ENCODE data around the gene MED12L.
"Not testable (repeated sequence)": the region's sequence is repeated elsewhere in the genome, so short reads cannot be mapped to it uniquely, and the experiment has no call there.

Gene MED12L

DNA sequence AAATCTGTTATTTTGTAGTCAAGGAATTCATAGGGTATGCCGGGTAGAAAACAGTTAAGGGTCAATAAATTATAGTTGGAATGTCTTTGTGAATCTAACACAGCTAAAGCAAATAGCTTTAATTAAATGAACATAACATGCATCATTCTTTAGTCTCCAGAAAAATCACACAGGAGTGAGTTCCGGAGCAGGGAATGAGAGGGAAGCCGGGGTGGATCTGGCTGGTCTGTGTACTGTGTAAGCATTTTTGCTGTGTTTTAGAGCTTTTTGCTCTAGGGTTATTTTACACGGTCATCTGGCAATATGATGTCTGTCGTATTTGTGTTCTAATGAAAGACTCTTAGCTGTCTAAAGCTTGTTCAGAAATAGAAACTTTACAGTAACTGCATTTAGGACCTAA is 57.5 kb downstream of the MED12L start:
- DNase-seq, result no peak

- no peak for DNase-seq
Measured at GRCh38 chr3:151144016-151144415, 58.6 kb downstream of the MED12L start.

DNA sequence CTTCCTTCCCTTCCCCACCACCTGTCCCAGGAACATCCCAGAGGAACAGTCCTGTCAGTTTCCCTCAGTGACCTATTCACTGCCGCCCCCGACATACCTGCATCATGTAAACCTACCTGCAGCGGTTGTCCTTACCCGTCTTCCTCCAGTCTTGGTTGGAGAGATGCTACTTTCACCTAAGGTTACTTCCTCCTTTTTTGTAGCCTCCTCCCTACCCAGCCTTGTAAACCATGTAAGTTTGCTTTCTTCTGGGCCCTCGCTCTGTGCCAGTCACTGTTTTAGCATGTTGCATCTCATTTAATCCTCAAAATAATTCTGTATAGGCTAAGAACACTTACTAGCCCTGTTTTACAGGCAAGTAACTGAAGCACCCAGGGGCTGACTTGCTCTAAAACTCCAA is 59.3 kb downstream of the MED12L start:
- DNase-seq, result no peak

- DNase-seq, result no peak
Measured at GRCh38 chr3:151145713-151146070, 60.2 kb downstream of the MED12L start.

DNA sequence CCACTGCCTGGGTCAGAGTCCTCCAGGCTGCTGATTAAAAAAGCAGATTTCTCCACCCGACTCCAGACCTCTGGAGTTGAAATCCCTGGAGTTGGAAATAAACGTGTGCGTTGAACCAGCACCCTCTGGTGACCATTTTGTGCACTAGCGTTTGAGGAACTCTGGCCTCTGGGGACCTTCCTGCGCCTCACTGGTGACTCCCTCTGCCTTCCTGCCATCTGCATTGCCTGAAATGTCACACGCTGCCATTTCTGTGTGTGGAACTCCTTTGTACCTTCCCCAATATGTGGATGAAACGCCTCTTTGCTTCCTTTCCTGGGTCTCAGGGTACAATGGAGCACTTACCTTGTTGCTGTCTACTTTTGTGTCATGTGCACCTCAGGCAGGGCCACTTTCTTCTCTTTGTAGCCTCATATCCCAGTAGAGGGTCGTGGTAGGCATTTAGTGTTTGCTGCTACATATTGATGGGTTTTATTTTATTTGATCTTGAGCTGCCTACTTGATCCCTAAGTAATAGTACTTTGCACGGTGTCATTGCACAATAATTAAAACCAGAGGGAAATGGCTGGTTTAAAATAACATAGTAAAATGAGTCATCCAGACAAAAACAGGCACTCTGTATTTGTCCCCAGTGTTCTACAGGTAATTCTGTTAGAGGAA is 60.7 kb downstream of the MED12L start:
- peak; percentile 35 for DNase-seq

- DNase-seq, result no peak
Measured at GRCh38 chr3:151146731-151147091, 61.2 kb downstream of the MED12L start.

DNA sequence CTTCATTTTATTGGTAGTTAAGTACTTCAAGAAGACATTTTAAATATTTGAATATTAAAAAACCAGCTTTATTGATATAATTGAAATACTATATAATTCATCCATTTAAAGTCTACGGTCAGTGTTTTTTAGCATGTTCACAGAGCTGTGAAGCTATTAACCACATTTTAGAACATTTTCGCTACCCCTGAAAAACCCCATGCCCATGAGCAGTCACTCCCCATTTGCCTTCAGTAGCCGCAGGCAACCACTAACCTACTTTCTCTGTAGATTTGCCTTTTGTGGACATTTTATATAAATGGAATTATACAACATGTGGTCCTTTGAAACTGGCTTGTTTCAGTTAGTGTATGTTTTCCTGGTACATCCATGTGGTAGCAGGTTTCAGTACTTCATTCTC is 61.8 kb downstream of the MED12L start:
- DNase-seq, result no peak

GRCh38 chr3:151152455-151153079 is 67.1 kb downstream of the MED12L start:
- DNase-seq, result no peak

- DNase-seq, result no peak
Measured at GRCh38 chr3:151154566-151154965, 69.1 kb downstream of the MED12L start.

DNA sequence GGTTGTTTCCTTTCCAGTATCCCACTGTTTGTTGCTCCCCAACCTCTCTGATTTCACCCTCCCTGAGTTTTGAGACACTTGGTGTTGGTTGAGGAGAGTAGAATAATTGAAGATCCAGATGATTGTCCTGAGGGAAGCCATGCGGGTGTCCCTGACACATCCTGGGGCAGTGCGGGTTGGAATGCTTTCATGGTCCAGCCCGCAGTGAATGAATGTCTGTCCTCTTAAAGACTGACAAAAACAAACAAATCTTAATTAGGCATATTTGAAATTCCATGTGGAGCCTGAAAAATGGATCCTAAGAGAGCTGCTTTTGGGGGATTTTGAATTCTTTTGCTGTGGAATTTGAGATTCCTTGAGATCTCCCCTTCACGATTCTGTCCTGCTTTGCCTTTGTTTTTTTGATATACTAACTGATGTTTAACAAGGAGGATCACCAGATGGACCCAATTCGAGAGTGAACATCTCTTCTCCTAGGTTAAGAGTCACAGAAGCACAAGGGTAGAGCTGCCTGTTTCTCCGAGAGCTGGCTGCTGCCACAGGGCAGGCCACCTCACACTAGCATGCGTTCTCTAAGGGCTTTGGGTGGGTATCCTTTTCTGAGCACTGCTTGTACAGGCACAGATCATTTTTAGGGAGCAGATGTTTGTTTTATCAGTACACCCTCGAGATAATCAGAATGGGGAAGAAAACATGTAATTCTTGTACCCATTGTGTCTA is 70.1 kb downstream of the MED12L start:
- no peak for DNase-seq

DNA sequence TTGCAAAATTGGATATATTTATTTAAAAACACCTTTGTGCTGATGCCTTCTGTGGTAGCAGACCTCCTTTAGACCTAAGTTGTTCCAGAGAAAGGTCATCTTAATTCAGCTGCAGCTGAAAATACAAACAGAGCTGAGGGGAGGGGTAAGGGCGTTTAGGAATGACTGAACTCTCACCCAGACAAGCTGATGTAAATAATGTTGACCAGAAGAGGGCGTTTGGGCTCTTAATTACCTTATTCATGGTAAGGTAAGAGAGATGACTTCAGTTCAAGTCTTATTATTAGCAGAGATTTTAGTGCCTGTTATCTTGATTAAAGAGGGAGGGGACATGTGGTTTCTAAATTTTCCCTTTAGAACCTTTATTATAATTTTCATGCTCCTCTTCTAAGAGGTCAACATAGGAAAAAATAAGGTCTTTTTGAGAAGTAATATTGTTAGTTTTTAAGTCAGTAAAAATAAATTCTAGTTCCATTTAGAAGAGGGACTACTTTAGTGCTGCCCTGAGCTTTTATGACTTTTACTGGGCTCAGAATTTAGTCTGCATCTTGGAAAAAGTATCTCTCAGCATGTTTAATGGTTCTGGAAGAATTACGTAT is 71.3 kb downstream of the MED12L start:
- no peak for DNase-seq

DNA sequence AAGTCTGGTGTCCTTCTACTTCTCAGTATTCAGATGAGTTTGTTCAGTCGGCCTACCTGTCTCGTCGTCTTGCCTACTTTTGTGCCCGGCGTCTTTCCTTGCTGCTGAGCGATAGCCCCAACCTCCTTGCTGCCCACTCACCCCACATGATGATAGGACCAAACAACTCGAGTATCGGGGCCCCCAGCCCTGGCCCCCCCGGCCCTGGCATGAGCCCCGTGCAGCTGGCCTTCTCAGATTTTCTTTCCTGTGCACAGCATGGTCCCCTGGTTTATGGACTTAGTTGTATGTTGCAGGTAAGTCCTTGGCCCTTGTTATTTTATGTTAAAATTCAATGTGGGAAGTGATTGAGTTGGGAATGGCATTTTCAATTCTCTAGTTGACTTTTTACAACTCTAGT is 74.3 kb downstream of the MED12L start:
- DNase-seq, result no peak

GRCh38 chr3:151165226-151165625 is 79.8 kb downstream of the MED12L start:
- no peak for DNase-seq

GRCh38 chr3:151166161-151166560 is 80.7 kb downstream of the MED12L start:
- no peak for DNase-seq

DNA sequence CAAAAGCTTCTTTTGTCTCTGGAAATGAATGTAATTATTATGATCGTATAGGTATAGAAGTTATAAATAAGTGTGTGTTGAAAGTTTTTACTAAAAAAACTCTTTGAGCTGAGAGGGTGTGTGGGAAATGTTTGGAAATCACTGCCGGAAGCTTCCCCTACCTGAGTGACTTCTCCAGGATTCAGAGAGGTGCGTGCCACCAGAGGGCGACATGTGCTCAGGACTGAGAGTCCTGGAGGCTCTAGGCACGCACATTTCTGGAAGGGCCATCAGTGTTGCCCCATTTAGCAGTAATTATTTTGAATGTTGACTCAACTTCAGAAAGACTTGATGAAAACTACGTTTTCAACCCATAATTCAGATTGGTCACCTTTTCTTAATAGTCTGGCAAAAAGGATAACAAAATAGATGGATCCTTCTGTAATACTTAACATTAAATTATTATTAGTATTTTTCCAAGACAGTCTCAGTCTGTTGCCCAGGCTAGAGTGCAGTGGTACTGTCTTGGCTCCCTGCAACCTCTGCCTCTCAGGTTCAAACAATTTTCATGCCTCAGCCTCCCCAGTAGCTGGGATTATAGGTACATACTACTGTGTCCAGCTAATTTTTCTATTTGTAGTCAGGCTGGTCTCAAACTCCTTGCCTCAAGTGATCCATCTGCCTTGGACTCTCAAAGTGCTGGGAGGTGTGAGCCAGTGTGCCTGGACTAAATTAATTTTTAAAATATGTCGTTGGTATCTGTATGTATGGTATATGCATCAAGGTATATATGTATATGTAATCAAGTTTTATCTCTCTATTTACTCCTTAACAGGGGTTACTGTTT is 83.0 kb downstream of the MED12L start:
- peak; percentile 87 for DNase-seq

GRCh38 chr3:151169262-151169947 is 83.9 kb downstream of the MED12L start:
- no peak for DNase-seq

- not testable (repeated sequence) for DNase-seq
Measured at GRCh38 chr3:151169948-151170679, 84.7 kb downstream of the MED12L start.

- DNase-seq, result peak; percentile 18
Measured at GRCh38 chr3:151171145-151171757, 85.8 kb downstream of the MED12L start.

DNA sequence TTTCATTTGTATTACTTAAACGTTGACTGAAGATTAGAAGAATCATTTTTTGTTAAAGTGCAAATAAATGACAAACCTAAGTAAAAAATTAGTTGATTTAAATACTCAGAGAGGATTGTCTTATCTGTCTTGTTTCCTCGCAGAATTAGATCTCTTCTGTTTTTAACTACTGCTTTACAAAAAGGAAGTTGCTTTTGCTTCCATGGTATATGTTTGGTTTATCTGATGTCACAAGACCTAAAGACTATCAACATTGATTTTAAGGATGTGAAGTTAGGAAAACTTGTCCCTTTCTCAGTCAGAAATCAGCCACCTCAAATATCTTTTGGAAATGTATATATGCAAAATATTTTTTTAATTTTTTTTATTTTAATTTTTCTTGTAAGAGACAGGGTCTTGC is 88.9 kb downstream of the MED12L start:
- DNase-seq, result no peak

DNA sequence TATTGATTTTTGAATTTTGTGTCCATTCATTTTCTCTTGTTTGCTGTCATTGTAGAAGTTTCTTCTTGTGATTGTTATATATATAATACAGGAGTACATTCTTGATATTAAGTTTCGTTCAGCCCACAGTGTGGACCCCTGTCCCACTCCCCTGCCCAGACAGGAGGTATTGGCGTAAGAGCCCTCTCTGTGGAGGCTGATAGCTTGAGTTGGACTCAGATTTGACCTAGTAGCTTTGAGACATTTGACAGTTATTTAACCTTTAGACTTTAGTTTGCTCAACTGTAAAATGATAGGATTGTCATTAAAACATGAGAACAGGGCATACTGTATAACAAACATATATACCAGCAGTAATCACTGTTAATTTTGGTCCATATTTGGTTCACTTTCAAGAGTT is 90.5 kb downstream of the MED12L start:
- no peak for DNase-seq

DNA sequence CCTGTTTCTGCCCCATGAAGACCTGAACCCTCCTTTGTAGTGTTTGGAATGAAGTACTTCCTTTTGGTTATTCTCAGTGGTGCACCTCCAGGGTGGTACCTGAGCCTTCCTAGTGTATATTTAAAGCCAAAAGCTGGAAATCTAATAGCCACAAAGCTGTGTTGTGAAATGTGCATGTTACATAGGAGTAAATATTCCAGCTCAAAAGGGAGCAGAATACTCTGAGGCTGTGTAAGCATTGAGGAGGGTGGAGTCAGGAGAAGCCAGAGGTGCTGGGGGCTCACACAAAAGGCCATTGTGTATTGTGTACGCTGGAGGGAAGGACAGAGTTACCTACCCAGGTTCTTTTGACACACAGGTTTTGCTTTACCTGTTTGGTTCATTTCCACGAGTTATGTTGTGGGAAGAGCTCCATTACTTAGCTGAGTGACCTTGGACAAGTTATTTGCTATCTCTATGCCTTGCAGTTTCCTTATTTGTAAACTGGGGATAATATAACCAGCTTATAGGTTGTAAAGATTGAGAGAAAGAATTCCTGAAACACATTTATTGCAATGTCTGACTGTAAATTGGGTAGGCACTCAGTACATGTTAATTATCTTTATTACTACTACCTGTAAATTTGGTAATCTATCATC is 92.9 kb downstream of the MED12L start:
- DNase-seq, result no peak

All from activated CD8-positive, alpha-beta memory T cell treated with anti-CD3 and anti-CD28 coated beads, Interleukin-2, amount 50 U/mL, for 4 hours (primary cell).